GM21825 (cell line): Measurements from ENCODE around the gene SPATA31C1.
"Not testable (repeated sequence)": the region's sequence is repeated elsewhere in the genome, so short reads cannot be mapped to it uniquely, and the experiment has no call there.

ENCODE experiments used
- ATAC-seq: cut with Tn5 transposase; IDR thresholded peaks from one replicate; pipeline ENCODE4 v1.9.1; 2021; ENCODE audit warnings: mild to moderate bottlenecking, moderate library complexity; ENCODE audit not compliant: unreplicated experiment

SPATA31C1 gene

DNA sequence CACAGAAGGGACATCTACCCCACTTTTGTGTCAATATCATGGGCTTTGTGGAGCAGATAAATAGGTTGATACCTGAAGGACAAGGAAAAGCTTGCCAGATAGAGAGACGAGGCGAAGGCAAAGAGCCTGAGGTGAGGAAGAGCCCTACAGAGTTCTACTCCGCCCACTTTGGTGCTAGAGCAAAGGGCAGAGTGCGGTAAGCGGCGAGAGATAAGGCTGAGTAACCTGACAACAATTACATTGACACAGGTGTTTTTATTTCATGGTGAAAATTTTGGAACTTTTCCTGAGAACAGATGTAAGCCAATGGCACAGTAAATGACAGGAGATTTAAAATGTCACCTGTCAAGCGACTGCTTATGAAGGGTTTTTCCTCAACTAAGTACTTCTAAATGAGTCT lies 16.7 kb downstream of the SPATA31C1 start:
- ATAC-seq: not testable (repeated sequence)

DNA sequence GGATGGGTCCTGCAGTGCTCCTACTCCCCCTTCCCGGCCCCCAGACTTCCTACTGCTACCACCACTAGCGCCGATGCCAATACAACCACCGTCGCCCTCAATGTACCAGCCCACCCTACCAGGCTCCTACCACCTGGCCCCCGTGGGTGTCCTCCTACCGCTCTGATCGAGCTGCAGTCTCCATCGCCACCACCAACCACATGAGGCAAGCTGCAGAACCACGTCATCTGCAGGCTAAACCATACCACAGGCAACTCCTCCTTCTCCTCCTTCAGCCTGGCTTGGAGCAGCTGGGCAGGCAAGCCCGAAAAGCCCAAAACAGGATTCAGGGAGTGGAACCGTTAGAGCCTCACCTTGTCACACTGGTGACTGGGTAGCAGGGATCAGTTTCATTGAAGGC lies 19.6 kb downstream of the SPATA31C1 start:
- ATAC-seq: not testable (repeated sequence)

DNA sequence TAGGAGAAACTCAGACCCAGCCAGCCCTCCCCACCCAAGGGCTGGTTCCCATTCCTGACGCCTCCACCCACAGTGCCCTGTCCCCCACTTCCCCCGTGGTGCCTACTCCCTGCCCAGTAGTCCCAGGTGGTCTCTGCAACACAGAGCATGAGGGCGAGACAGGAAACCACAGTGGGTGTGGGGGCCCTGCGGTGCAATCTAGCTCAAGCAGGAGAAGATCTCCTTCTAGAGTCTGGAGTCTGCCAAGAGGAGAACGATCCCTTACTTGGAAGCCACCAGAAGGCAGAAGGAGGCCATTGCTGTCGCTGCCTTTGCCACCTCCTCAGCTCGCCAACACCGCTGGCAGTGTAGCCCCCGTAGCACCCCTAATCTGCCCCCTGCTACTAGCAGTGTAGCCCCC lies 20.2 kb downstream of the SPATA31C1 start:
- ATAC-seq: not testable (repeated sequence)

DNA sequence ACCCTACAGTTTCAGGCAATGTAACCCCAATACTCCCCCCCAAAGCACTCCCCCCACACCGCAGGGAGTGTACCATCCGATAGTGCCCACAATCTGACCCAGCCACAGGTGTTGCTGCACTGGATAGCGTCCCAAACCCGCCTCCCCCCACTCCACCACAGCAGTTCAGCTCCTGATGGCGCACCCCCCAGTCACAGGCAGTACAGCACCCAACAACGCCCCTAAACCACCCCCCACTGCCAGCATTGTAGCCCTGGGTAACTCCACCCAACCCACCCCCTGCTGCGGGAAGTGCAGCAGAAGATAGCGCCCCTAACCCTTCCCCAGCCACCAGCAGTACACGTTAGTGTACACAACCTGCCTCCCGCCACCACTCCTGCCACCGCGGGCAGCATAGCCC lies 20.6 kb downstream of the SPATA31C1 start:
- not testable (repeated sequence) for ATAC-seq

DNA sequence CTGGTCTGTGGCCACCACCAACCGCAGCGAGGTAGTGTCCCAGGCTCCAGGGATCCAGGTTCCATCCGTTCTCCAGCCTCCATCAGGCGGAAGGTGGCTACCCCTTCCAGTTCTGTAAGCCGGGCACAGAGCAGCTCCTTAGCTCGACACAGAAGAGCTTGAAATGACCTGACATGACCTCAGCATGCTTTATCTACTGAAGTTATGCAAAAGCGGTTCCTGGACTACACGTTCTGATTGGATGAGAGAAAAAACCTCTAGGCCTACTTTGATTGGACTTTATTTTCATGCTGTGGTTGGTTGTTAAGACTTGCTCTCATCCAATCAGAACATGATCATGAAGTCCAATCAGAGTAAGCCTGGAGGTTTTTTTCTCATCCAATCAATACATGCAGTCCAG lies 21.3 kb downstream of the SPATA31C1 start:
- not testable (repeated sequence) for ATAC-seq

DNA sequence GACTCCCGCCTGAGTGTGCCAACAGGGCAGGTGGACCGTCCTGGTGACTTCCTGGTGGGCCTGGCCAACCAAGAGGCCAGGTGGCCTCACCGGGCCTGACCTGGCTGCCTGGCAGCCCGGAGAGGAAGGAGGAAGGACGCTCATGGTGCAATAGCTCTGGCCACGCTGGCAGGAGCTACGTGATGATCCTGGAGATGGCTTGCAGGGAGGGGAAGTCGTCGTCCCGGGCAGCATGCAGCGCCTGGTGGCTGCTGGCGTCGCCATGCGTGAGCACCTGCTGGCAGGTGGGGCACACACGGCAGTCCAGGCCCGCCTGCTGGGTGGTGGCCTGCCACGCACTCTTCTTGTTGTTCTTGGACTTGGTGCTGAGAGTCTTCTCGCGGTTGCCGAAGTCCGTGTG lies 26.3 kb downstream of the SPATA31C1 start:
- no peak for ATAC-seq

DNA sequence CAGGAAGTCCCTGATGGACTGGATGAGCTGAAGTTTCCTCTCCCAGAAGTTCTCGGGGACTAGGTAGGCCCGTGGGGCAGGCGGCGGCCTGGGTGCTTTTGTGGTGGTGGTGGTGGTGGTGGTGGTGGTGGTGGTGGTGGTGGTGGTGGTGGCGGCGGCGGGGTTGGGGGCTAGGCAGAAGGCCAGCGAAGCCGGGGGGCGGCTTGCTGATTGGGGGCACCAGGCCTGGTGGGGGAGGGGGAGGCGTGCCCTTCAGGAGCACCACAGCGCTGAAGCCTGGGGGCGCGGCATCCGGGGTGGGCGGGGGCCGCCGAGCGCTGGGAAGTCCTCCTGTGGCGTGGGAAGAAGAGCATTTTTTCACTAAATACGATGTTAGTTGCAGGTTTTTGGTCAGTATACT lies 26.9 kb downstream of the SPATA31C1 start:
- no peak for ATAC-seq

DNA sequence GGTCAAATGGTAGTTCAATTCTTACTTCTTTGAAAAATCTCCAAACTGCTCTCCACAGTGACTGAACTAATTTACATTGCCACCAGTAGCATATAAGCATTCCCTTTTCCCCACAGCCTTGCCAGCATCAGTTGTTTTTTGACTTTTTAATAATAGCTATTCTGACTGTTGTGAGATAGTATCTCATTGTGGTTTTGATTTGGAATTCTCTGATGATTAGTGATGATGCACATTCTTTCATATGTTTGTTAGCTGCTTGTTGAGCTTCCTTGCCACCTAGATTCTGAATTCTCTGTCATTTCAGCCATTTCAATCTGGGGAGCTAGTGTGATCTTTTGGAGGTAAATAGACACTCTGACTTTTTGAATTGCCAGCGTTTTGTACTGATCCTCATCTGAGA lies 32.5 kb downstream of the SPATA31C1 start:
- ATAC-seq: no peak

DNA sequence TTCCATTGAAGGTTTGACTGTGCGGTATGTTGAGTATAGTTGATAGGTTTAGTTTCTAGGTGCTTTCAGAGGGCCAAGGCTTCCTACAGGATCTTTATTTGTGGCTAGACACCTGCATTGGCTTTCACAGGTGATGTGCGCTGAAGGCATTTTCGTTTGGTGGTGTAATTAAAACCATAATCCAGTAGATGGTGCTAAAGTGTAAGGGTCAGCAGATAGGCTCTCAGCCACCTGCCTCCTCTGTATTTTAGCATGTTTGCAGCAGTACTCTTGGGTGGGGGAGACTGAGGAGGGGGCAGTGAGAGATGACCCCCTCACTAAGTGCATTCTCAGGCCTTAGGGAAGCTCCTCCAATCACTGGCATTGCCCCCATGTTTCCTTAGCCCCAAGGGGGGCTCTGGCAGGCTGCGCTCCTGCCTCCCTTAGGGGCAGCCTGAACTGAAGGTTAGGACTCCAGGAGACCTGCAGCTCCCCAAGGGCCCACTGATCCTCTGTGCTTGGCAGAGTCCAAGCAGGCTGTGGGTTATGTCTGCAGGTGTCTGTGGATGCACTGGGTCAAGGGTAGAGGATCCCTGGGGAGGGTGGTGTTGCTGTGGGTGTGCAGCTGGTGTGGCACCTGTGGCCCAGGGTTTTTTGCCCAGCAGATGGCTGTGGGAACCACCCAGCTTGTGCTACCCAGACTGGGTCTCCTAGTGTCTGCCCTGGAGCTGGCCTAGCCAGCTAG lies 33.2 kb downstream of the SPATA31C1 start:
- ATAC-seq: no peak

DNA sequence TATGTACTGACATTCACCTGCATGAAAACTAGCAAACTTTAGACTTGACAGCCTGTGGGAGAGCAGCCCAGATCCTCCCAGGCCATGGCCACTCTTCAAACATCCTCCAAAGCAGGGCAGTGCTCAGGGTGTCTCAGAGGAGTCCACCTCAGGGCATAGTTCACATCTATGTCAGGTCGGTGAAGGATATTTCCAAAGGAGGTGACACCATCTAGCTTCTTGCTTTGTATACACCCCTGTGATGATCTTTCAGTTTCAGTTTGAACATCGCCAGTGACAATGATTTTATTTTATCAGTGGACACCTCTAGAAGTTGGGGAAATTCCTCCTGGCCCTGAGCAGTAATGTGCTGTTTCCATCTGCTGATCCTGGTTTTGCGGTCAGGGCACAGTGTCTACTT lies 36.5 kb downstream of the SPATA31C1 start:
- no peak for ATAC-seq

DNA sequence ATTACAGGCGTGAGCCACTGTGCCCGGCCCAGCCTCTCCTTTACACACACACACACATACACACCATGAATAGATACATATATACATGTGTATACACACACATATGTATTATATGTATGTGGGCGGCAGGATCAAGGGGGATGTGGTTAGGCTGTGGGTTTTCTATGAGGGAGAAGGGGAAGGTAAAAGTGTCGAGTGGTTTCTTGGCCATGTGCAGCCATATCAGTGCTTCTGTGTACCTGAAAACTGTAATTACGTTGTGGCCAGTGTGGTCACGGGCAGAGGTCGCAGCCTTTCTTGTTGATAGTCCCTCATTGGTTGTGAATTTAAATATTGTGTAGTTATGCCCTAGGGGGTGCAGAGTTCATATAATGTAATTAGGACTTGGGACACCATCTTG lies 40.1 kb downstream of the SPATA31C1 start:
- no peak for ATAC-seq

DNA sequence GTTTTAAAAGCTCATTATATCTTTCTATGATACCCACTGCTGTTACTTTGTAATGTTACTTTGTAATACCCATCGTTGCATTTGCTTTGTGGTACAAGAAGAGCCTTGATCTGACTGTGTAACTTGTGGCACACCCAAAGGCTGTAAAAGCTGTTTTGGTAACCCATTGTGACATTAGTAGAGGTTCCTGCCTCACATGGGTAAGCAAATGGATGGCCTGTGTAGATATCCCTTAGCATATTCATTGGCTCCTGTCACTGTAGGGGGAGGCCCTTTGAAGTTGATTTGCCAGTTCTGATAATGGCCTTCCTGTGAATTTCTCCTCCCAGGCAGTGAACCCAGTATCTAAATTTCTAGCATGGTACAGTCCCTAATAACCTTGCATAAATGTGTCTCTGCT lies 40.8 kb downstream of the SPATA31C1 start:
- no peak for ATAC-seq

DNA sequence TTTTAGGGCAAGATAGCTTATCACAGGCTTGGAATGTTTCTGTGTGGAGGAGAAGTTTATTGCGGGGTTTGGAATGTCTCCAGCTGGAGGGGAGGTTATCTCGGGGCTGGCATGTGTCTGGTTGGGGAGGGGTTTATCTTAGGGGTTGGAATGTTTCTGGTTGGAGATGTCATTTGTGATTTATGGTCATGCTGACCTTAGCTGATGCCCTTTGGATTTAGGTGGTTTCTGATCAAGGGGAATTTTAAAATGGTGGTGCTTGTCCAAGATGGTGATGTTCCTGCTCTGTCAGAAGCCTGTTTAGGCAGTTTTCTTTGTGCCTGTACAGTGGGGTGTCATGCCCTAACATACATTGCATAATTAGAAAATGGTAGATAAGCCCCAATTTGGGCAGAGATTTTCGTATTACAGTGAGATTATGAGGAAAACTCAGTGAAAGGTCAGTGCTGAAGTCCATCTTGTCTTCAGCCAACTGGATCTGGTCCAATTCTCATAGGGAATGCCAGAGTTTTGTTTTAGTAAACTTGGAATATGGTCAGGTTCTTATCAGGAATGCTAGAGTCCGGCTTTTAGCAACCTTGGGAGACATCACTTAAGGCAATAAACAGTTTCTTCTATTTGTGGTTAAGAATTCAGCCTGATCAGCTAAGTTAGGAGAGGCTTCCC lies 42.3 kb downstream of the SPATA31C1 start:
- no peak for ATAC-seq

DNA sequence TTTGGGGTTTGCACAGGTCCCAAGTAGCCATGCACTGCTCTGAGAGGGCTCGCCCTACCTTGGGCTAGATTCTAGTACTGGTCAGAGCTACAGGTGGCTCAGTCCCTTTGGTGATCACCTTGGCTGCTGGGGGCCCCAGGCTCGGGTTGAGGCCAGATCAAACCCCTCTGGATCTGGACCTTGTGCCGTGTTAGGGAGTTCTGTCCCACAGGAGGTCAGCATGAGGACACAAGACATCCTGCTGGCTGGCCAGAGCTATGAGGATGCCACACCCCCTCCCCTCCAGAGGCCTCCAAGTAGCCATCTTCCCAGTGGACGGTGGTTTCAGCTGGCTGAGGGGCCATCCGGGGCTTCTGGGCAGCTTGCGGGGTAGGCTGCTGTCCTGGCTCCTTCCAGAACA lies 46.0 kb downstream of the SPATA31C1 start:
- no peak for ATAC-seq

DNA sequence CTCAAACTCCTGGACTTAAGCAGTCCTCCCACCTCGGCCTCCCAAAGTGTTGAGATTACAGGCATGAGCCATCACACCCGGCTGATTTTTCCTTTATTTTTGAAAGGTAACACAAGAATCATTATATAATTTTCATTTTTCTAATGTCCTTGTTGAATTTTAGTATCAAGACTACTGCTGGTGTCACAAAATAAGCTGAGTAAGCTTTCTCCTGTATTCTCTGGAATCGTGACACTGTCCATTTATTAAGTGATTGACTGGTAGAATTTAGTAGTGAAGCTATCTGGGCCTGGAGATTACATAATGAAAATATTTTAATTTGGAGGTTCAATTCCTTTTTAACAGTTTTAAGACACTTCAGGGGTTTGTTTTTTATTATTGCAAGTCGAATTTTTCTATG lies 47.1 kb downstream of the SPATA31C1 start:
- no peak for ATAC-seq

DNA sequence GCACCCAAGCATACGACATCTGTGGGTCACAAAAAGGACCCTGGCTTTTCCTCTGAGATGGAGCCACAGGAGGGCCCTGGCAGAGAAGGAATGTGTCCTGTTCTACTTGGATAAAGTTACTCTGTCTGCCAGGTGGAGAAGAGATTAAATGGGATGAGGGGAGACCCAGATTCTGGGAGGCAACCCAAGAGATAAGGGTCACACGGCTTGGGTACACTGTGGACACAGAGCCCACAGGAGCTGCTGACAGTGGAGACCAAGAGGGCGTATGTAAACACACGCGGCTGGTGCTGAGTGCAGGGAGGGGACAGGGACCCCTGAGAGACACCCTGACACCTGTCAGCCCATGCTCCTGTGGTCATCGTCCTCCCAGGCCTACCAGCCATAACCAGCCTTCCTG lies 50.4 kb downstream of the SPATA31C1 start:
- no peak for ATAC-seq

DNA sequence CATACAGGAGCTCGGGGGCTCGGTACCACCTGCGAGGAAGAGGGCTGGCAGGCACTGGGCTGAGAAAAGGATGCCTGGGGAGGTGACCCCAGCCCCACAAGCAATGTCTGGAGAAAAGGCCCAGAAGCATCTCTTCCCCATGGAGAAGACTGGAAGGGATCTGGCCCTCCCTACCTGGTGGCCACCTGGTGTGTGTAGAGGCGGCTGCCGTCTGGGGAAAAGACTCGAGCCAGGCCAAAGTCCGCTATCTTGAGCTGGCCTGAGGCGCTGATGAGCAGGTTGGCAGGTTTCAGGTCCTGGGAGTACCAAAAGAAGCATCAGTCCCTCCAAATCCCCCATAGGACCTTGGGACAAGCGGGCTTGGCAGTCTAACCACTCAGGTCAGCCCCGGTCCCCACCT lies 52.8 kb downstream of the SPATA31C1 start:
- no peak for ATAC-seq

DNA sequence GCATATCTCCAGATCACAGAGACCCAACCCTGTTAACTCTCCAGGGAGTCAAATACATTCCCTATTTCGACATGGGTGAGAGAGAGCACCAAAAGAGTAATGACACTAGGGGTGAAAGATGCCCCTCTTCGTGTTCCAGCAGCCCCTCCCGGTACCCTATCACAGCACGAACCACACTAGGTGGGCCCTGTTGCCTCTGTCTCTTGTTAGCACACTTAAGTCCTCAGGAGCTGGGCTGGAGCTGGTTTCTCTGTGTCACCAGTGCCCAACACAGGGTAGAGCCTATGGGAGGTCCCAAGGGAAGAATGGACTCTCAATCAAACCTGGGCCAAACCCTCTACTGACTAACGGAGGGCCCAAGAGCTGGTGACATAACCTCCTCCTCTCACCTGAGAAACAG lies 55.4 kb downstream of the SPATA31C1 start:
- no peak for ATAC-seq
